HG03139 (cell line): Measurements from ENCODE around the gene ZNF524.

Experiments used
- ATAC-seq: cut with Tn5 transposase; IDR thresholded peaks from one replicate; pipeline ENCODE4 v1.9.1; 2021; ENCODE audit not compliant: unreplicated experiment

ZNF524 gene

GRCh38 chr19:55619286-55619685 lies 19.2 kb downstream of the ZNF524 start:
- no peak for ATAC-seq

GRCh38 chr19:55620410-55621204 lies 20.5 kb downstream of the ZNF524 start:
- ATAC-seq, result no peak

DNA sequence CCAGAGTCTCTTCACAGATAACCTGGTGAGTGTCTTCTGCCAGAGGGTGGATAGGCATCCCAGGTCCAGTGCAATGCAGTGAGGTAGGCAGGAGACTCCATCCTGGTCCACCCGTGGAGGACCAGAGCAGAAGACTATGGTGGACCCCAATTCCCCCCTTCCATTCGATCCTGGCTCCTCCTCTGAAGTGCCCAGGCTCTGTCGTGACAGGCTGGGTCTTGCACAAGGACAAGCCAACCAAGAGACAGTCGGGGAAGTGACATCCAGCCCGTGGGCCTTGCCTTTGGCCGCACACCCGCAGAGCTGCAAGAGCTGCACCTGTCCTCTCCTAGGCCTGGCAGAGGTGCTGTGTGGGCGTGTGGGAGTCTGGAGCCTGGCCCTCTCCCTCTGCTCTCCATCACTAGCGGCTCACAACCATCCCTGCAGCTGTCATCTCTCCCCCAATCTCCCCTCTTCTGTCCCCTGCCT lies 21.2 kb downstream of the ZNF524 start:
- no peak for ATAC-seq

DNA sequence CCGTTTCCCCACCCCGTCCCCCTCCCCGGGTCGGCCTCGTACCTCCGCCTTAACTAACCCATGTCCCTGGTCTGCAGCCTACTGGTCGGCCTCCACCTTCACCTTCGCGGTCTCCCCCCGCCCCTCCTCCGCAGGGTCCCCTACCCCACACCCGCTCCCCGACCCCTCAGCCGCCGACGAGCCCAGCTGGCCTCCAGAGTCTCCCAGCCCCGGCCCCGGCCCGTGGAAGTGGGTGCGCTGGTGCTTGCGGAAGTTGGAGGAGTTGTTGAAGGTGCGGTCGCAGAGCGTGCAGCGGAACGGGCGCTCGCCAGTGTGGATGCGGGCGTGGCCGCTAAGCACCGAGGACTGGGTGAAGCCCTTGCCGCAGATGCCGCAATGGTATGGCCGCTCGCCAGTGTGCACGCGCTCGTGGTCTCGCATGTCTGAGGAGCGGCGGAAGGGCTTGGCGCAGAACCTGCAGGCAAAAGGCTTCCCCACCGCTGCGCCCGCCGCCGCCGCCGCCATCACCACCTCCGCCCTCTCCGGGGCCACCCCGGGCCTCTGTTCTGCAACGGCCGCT lies 21.7 kb downstream of the ZNF524 start:
- no peak for ATAC-seq

DNA sequence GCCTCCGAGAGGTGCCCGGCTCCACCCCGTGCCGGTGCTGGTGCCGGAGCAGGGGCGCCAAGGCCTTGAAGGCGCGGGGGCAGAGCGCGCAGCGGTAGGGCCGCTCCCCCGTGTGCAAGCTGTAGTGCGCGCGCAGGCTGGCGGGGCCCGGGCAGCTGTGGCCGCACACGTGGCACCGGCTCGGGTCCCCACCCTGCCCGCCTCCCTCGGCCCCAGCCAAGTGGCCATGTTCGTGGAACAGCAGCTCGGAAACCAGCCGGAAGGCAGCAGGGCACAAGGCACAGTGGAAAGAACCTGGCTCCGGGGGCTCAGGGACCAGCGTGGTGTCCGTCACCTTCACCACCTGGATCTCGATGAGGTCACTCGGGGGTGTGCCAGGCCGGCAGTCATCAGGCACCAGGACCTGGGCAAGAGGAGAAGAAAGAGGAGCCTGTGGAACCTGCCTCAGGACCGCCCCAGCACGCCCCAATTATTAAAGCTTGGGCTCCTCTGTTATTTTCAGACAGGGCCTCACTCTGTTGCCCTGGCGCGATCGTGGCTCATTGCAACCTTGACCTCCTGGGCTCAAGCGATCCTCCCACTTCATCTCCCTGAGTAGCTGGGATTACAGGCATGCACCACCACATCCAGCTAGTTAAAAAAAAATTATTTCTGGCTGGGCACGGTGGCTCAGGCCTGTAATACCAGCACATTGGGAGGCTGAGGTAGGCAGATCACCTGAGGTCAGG lies 22.3 kb downstream of the ZNF524 start:
- no peak for ATAC-seq

DNA sequence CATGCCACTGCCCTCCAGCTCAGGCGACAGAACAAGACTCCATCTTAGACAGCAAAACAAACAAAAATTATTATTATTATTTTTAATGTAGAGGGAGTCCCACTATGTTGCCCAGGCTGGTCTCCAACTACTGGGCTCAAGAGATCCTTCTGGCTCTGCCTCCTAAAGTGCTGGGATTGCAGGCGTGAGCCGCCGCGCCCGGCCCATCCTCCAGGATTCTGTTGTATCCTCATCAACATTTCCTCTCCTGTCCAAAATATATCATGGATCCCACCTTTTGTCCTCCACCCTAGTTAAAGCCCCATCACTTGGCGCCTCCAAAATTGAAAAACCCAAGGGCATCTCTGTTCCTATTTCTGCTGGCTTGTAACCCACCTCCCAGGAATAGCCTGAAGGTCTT lies 23.0 kb downstream of the ZNF524 start:
- no peak for ATAC-seq

- ATAC-seq, result no peak
Observed at GRCh38 chr19:55623561-55623960, 23.5 kb downstream of the ZNF524 start.

GRCh38 chr19:55624109-55625003 lies 24.3 kb downstream of the ZNF524 start, which contains the start of gene ZNF784:
ZNF784 (minus strand) TSS chr19:55624566; CDS start chr19:55624561, 5 bp downstream.
- ATAC-seq, result no peak

DNA sequence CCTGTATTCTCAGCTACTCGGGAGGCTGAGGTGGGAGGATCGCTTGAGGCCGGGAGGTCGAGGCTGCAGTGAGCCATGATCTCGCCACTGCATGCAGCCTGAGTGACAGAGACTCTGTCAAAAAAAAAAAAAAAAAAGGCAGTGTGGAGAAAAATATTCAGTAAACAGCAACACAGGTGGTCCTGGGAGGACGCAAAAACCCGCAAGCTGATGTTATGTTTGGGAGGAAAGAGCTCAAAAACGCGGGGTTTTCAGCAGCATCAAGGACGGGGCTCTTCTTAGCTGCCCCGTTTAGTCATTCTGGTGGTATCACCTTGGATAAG lies 24.9 kb downstream of the ZNF524 start:
- no peak for ATAC-seq

DNA sequence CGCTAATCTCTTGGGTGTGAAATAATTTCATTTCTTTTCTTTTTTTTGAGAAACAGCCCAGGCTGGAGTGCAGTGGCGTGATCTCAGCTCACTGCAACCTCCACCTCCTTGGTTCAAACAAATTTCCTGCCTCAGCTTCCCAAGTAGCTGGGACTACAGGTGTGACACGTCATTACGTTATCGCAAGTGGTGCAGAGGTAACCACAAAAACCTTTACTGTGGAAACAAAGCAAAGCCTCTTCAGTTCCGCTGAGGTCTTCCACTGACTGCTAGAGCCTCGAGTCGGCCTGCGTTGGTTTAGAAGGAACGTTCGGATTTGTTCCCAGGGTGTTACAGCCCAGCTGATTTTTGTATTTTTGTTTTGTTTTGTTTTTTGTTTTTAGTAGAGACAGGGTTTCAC lies 26.3 kb downstream of the ZNF524 start:
- no peak for ATAC-seq

DNA sequence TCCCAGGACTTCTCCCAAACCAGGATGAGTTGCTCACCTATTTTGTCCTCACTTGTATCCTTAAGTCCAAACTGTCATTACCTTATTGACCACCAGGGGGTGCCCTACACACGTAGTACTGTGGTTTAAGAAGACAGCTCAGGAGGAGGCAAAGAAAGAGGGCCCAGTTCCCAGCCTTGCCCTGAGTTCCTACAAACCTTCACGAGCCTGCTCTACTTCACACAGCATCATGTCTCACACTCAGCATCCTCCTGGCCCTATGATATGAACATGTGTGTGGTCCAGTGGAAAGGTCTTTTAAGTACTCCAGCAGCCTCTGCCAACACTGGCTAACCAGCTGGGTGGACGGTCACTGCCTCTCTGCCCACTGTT lies 32.4 kb downstream of the ZNF524 start:
- no peak for ATAC-seq

GRCh38 chr19:55633861-55634260 lies 33.8 kb downstream of the ZNF524 start:
- ATAC-seq, result no peak

GRCh38 chr19:55635334-55635717 lies 35.2 kb downstream of the ZNF524 start:
- ATAC-seq, result no peak

DNA sequence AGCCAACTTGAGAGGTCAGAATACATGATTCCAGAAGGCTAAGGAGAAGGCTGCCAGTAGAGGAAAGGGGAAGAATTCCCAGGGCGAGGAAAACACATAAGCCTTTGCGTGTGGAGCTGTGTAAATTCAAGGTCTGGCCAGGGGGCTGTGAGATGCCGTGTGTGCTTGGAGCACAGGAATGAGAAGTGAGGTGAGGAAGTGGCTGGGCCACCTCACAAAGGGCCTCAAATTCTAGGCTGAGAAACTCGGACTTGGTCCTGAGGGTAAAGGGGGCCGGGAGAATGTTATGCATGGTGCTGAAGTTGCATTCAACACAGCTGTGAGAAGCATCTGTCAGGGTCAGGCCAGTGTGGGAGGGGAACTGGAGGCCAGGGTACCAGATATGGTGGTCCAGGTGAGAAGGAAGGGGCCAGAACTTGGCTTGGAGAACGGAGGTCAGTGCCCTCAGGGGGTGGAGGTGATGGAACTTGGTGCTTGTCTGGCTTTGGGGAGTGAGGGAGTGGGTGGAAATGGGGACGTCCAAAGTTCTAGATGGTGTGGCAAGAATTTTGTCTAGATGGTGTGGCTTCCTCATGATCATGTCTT lies 35.9 kb downstream of the ZNF524 start:
- ATAC-seq, result no peak

- ATAC-seq, result no peak
Observed at GRCh38 chr19:55636723-55637122, 36.6 kb downstream of the ZNF524 start.

DNA sequence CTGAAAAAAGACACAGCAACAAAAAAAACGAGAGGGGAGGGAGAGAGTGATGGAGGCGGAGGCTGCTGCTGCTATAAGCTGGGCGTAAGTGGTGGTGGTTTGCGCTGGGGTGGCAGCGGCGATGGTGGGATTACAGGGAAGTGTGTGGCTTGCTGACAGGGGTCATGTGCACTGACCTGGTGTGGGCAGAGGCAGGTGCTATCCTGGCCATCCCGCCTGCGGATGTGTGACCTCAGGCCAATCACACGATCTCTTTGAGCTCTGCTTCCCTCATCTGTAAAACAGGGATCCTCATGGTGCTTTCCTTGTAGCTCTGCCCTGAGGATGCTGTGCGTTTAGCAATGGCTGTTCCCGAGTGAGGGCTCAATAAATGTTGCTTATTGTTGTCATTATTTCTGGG lies 37.4 kb downstream of the ZNF524 start:
- no peak for ATAC-seq

- no peak for ATAC-seq
Observed at GRCh38 chr19:55638864-55639359, 38.8 kb downstream of the ZNF524 start.

DNA sequence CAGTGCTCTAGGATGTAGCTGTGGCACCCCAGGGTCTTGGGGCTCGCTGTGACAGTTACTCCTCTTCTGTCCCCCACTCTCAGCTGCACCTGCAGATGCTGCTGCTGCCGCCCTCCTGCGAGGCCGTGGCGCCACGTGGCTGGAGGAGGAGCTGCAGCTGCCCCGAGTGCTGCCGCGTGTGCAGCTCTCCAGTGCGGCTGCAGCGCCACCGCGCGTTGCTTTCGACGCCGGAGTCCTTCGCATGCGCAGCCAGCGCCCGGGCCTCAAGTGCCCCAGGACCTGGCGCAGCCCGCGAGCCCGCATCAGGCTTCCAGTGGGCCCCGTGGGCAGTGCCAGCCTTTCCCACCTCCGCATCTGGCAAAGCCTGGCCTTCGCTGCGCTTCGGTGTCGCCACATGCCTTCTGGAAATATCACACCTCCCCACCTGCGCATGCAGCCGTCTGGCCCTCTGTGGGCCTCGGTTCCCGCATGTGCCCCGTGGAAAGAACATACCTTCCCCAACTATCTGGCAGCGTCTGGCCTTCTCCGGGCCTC lies 40.0 kb downstream of the ZNF524 start:
- no peak for ATAC-seq

DNA sequence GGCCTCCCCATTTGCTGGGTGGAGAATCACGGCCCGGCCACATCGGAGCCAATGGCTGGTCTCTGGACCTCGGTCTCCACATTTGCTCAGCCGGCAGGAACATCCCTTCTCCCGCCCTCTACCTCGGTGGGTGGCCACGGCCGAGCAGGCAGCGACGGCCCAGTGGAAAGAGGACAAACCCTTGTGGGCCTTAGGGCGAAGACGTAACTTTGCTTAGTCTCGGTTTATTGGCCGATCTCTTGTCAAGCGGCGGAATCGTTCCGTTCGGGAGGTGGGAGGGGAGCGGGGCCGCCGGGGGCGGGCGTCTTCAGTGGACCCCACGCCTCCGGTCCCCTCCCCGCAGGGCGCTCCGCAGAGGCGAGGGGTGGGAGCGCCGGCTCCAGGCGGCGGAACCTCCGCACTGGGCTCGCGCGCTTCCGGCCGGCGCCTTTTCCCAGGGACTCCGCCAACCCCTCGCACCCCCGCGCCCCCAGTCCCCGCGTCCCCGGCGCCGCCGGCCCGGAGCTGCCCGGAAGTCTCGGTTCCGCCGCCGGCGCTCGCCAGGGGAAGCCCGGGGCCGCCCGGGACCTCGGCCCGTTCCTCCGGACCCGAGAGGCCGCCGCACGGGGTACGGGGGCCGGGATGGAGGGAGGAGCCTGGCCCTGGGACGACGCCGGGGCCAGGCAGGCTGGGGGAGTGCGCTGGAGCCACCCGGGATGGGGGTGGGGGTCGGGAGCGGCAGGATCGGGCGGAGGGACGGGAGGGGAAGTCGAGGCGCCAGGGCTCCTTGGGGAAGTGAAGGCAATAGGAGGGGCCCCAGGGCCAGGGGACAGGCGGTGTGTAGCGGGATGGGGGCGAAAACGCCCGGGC lies 40.7 kb downstream of the ZNF524 start, which contains the start of gene ZNF580:
Gene ZNF580 (plus strand): TSS at position 426 of the 849 bp plus-strand sequence. CDS start 1,507 bp downstream, outside the sequence.
- ATAC-seq, result no peak
